ENCODE measurements around the gene APRT.

The APRT gene

GRCh38 chr16:88809676-88810165 lies 2.0 kb downstream of the APRT start:
- Histone ChIP-seq H3K4me1 (ENCODE audit: control insufficient read depth in 5 of 5, insufficient read depth in 5 of 5, low read length in 5 of 5) (peaks cover 6 to 45% (median 37%) of the 10 kb centered on the region in 5 donors), H3K36me3 (ENCODE audit: control insufficient read depth in 5 of 5, insufficient read depth in 5 of 5, low read length in 5 of 5) (peaks cover 0 to 24% (median 15%) of the 10 kb centered on the region in 5 donors), H3K9ac (ENCODE audit: low read length in 5 of 5) (peak overlapping the region in 1 of 5 donors; percentile 60), H3K9me3 (ENCODE audit: control insufficient read depth in 5 of 5, low read length in 5 of 5) (no peaks in the 10 kb centered on the region), H3K4me3 (ENCODE audit: low read depth in 1 of 5, low read length in 5 of 5) (peak overlapping the region in 2 of 5 donors; percentile 74 to 75), H3K27me3 (ENCODE audit: control insufficient read depth in 5 of 5, insufficient read depth in 4 of 5, low read length in 5 of 5) (peaks cover 0 to under 1% (median 0%) of the 10 kb centered on the region in 5 donors), H3K27ac (ENCODE audit: low read depth, low read length) (no peak overlapping the region)

GRCh38 chr16:88809068-88809675 lies 2.6 kb downstream of the APRT start:
- no peaks in the 10 kb centered on the region for H3K9me3 ChIP-seq (ENCODE audit: control insufficient read depth in 5 of 5, low read length in 5 of 5)
- no peak overlapping the region for H3K27ac ChIP-seq (ENCODE audit: low read depth, low read length)
- no peak overlapping the region for H3K4me3 ChIP-seq (ENCODE audit: low read depth in 1 of 5, low read length in 5 of 5)
- H3K4me1 ChIP-seq (ENCODE audit: control insufficient read depth in 5 of 5, insufficient read depth in 5 of 5, low read length in 5 of 5), result peaks cover 6 to 51% (median 43%) of the 10 kb centered on the region in 5 donors
- H3K27me3 ChIP-seq (ENCODE audit: control insufficient read depth in 5 of 5, insufficient read depth in 4 of 5, low read length in 5 of 5), result peaks cover 0 to 4% (median 3%) of the 10 kb centered on the region in 5 donors
- no peak overlapping the region for H3K9ac ChIP-seq (ENCODE audit: low read length in 5 of 5)
- peaks cover 0 to 24% (median 15%) of the 10 kb centered on the region in 5 donors for H3K36me3 ChIP-seq (ENCODE audit: control insufficient read depth in 5 of 5, insufficient read depth in 5 of 5, low read length in 5 of 5)

DNA sequence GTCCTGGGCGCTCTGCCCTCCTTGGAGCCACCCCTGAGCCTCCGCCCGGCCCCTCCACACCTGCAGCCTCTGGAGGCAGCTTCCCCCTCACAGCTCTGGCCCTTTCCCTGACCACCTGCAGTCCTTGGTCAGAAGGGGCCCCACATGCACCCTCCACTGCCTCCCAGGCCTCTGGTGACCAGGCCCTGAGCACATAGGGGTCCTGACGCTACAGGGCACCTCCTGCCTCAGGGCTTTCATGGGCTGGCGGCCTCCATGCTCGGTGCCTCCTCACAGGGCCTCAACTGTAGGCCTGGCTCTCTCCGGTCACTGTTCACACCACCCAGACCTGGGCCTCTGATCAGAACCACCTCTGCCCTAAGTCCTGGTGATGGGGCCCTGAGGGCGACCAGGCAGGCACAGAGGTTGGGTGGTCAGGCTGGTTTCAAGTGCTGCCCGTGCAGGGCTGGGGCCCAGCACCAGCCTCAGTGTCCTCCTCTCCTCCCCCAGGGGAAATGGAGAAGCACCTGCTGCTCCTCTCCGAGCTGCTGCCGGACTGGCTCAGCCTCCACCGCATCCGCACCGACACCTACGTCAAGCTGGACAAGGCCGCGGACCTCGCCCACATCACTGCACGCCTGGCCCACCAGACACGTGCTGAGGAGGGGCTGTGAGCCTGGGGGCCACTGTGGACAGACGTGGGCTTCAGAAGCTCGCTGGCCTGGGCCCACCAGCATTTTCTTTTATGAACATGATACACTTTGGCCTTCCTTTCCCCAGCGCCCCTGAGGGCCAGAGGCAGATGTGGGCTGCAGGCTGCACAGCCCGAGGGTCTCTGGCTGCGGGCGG lies 3.9 kb downstream of the APRT start:
- peaks cover 0 to 4% (median 4%) of the 10 kb centered on the region in 5 donors for H3K27me3 ChIP-seq (ENCODE audit: control insufficient read depth in 5 of 5, insufficient read depth in 4 of 5, low read length in 5 of 5)
- H3K36me3 ChIP-seq (ENCODE audit: control insufficient read depth in 5 of 5, insufficient read depth in 5 of 5, low read length in 5 of 5), result peaks cover 0 to 24% (median 15%) of the 10 kb centered on the region in 5 donors
- no peaks in the 10 kb centered on the region for H3K9me3 ChIP-seq (ENCODE audit: control insufficient read depth in 5 of 5, low read length in 5 of 5)
- peaks cover 6 to 52% (median 41%) of the 10 kb centered on the region in 5 donors for H3K4me1 ChIP-seq (ENCODE audit: control insufficient read depth in 5 of 5, insufficient read depth in 5 of 5, low read length in 5 of 5)
- no peak overlapping the region for H3K9ac ChIP-seq (ENCODE audit: low read length in 5 of 5)
- no peak overlapping the region for H3K27ac ChIP-seq (ENCODE audit: low read depth, low read length)
- no peak overlapping the region for H3K4me3 ChIP-seq (ENCODE audit: low read depth in 1 of 5, low read length in 5 of 5)

GRCh38 chr16:88807142-88807625 lies 4.5 kb downstream of the APRT start:
- Histone ChIP-seq H3K36me3 (ENCODE audit: control insufficient read depth in 5 of 5, insufficient read depth in 5 of 5, low read length in 5 of 5) (peaks cover 0 to 24% (median 15%) of the 10 kb centered on the region in 5 donors), H3K4me3 (ENCODE audit: low read depth in 1 of 5, low read length in 5 of 5) (no peak overlapping the region), H3K27ac (ENCODE audit: low read depth, low read length) (no peak overlapping the region), H3K4me1 (ENCODE audit: control insufficient read depth in 5 of 5, insufficient read depth in 5 of 5, low read length in 5 of 5) (peaks cover 6 to 52% (median 42%) of the 10 kb centered on the region in 5 donors), H3K9me3 (ENCODE audit: control insufficient read depth in 5 of 5, low read length in 5 of 5) (no peaks in the 10 kb centered on the region), H3K9ac (ENCODE audit: low read length in 5 of 5) (no peak overlapping the region), H3K27me3 (ENCODE audit: control insufficient read depth in 5 of 5, insufficient read depth in 4 of 5, low read length in 5 of 5) (peaks cover 0 to 4% (median 4%) of the 10 kb centered on the region in 5 donors)

GRCh38 chr16:88806491-88807111 lies 5.1 kb downstream of the APRT start:
- Histone ChIP-seq H3K27ac (ENCODE audit: low read depth, low read length) (no peak overlapping the region), H3K9me3 (ENCODE audit: control insufficient read depth in 5 of 5, low read length in 5 of 5) (no peaks in the 10 kb centered on the region), H3K27me3 (ENCODE audit: control insufficient read depth in 5 of 5, insufficient read depth in 4 of 5, low read length in 5 of 5) (peaks cover 0 to 4% (median 4%) of the 10 kb centered on the region in 5 donors)

DNA sequence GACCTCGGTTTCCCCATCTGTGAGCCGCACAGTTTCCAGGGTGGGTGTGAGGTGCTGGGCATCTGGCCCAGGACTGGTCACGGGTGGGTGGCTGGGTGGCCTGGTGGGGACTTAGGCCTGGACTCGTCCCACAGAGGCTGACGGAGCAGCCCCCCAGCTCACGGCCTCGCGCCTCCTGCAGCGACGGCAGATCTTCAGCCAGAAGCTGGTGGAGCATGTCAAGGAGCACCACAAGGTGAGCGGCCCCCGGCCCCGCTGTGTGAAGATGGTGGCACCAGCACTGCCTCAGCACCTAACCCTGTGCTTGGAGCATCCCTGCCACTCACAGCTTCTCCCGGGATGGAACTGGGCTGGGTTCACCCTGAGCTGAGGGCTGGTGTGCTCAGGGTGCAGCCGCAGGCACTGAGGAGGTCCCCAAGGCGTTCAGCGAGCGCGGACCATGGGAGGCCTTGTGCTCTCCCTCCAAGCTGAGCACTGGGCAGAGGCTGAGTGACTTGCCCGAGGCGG lies 5.8 kb downstream of the APRT start:
- H3K27me3 ChIP-seq (ENCODE audit: control insufficient read depth in 5 of 5, insufficient read depth in 4 of 5, low read length in 5 of 5), result peaks cover 0 to 4% (median 4%) of the 10 kb centered on the region in 5 donors
- peaks cover 0 to 24% (median 15%) of the 10 kb centered on the region in 5 donors for H3K36me3 ChIP-seq (ENCODE audit: control insufficient read depth in 5 of 5, insufficient read depth in 5 of 5, low read length in 5 of 5)
- H3K27ac ChIP-seq (ENCODE audit: low read depth, low read length), result no peak overlapping the region
- H3K9ac ChIP-seq (ENCODE audit: low read length in 5 of 5), result no peak overlapping the region
- peaks cover 6 to 46% (median 33%) of the 10 kb centered on the region in 5 donors for H3K4me1 ChIP-seq (ENCODE audit: control insufficient read depth in 5 of 5, insufficient read depth in 5 of 5, low read length in 5 of 5)
- no peaks in the 10 kb centered on the region for H3K9me3 ChIP-seq (ENCODE audit: control insufficient read depth in 5 of 5, low read length in 5 of 5)
- no peak overlapping the region for H3K4me3 ChIP-seq (ENCODE audit: low read depth in 1 of 5, low read length in 5 of 5)

More at GRCh38 chr16:88806491-88807111, 5.1 kb downstream of the APRT start:
- Histone ChIP-seq H3K4me3 (ENCODE audit: low read depth in 1 of 5, low read length in 5 of 5) (no peak overlapping the region), H3K9ac (ENCODE audit: low read length in 5 of 5) (no peak overlapping the region), H3K36me3 (ENCODE audit: control insufficient read depth in 5 of 5, insufficient read depth in 5 of 5, low read length in 5 of 5) (peaks cover 0 to 24% (median 15%) of the 10 kb centered on the region in 5 donors), H3K4me1 (ENCODE audit: control insufficient read depth in 5 of 5, insufficient read depth in 5 of 5, low read length in 5 of 5) (peaks cover 6 to 53% (median 40%) of the 10 kb centered on the region in 5 donors)

DNA sequence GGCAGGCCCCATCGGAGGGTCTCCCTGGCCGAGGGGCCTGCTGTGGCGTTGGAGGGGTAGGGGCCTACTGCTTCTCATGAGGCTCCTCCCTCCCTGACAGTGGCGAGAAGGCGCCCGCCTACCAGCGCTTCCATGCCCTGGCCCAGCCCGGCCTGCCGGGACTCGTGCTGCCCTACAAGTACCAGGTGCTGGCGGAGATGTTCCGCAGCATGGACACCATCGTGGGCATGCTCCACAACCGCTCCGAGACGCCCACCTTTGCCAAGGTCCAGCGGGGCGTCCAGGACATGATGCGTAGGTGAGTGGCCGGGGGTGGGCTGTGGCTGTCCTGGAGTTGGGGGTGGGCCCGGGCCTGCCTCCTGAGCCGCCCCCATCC lies 6.4 kb downstream of the APRT start:
- H3K4me3 ChIP-seq (ENCODE audit: low read depth in 1 of 5, low read length in 5 of 5), result no peak overlapping the region
- peaks cover under 1 to 40% (median 27%) of the 10 kb centered on the region in 5 donors for H3K4me1 ChIP-seq (ENCODE audit: control insufficient read depth in 5 of 5, insufficient read depth in 5 of 5, low read length in 5 of 5)
- H3K27ac ChIP-seq (ENCODE audit: low read depth, low read length), result no peak overlapping the region
- H3K27me3 ChIP-seq (ENCODE audit: control insufficient read depth in 5 of 5, insufficient read depth in 4 of 5, low read length in 5 of 5), result peaks cover 0 to 4% (median 4%) of the 10 kb centered on the region in 5 donors
- no peak overlapping the region for H3K9ac ChIP-seq (ENCODE audit: low read length in 5 of 5)
- no peaks in the 10 kb centered on the region for H3K9me3 ChIP-seq (ENCODE audit: control insufficient read depth in 5 of 5, low read length in 5 of 5)
- peaks cover 0 to 24% (median 15%) of the 10 kb centered on the region in 5 donors for H3K36me3 ChIP-seq (ENCODE audit: control insufficient read depth in 5 of 5, insufficient read depth in 5 of 5, low read length in 5 of 5)

DNA sequence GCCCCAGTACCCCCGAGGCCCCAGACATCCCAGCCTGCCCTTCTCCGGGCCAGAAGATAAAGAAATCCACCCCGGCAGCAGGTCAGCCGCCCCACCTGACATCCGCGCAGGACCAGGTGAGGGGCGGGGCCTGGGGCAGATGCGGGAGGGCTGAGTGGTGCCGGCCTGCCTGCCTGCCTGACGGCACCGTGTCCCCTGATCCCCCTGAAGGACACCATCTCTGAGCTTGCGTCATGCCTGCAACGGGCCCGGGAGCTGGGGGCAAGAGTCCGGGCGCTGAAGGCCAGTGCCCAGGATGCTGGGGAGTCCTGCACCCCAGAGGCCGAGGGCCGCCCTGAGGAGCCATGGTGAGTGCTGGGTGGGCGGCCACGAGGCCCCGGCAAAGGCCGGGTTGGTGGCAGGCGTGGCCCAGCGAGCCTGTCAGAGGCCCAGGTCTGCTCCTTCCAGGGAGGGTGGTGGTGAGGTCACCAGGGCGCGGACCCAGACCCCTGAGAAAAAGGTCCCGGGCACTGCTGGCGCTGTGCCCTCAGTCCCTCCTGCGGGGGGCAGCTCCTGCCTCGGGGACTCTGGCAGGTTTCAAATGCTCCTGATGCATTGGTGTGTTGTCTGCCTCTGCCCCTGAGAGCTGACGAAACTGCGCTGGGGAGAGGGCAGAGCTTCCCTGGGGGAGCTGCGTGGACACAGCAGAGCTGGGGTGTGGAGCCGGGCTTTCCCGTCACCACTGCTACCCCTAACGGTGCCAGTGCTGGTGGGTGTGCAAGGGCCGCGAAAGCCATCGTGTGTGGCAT lies 7.0 kb downstream of the APRT start:
- no peak overlapping the region for H3K4me3 ChIP-seq (ENCODE audit: low read depth in 1 of 5, low read length in 5 of 5)
- H3K9me3 ChIP-seq (ENCODE audit: control insufficient read depth in 5 of 5, low read length in 5 of 5), result no peaks in the 10 kb centered on the region
- peaks cover 0 to 19% (median 15%) of the 10 kb centered on the region in 5 donors for H3K36me3 ChIP-seq (ENCODE audit: control insufficient read depth in 5 of 5, insufficient read depth in 5 of 5, low read length in 5 of 5)
- peaks cover 0 to 4% (median 4%) of the 10 kb centered on the region in 5 donors for H3K27me3 ChIP-seq (ENCODE audit: control insufficient read depth in 5 of 5, insufficient read depth in 4 of 5, low read length in 5 of 5)
- H3K9ac ChIP-seq (ENCODE audit: low read length in 5 of 5), result no peak overlapping the region
- no peak overlapping the region for H3K27ac ChIP-seq (ENCODE audit: low read depth, low read length)
- H3K4me1 ChIP-seq (ENCODE audit: control insufficient read depth in 5 of 5, insufficient read depth in 5 of 5, low read length in 5 of 5), result peaks cover 0 to 34% (median 21%) of the 10 kb centered on the region in 5 donors

- H3K4me3 ChIP-seq (ENCODE audit: low read depth in 1 of 5, low read length in 5 of 5), result no peak overlapping the region
- no peak overlapping the region for H3K27ac ChIP-seq (ENCODE audit: low read depth, low read length)
- H3K27me3 ChIP-seq (ENCODE audit: control insufficient read depth in 5 of 5, insufficient read depth in 4 of 5, low read length in 5 of 5), result peaks cover 0 to 4% (median 4%) of the 10 kb centered on the region in 5 donors
- H3K9me3 ChIP-seq (ENCODE audit: control insufficient read depth in 5 of 5, low read length in 5 of 5), result no peaks in the 10 kb centered on the region
- peaks cover 0 to 28% (median 15%) of the 10 kb centered on the region in 5 donors for H3K4me1 ChIP-seq (ENCODE audit: control insufficient read depth in 5 of 5, insufficient read depth in 5 of 5, low read length in 5 of 5)
- H3K9ac ChIP-seq (ENCODE audit: low read length in 5 of 5), result no peak overlapping the region
- peaks cover 0 to 14% (median 10%) of the 10 kb centered on the region in 5 donors for H3K36me3 ChIP-seq (ENCODE audit: control insufficient read depth in 5 of 5, insufficient read depth in 5 of 5, low read length in 5 of 5)
Observed at GRCh38 chr16:88804173-88804551, 7.6 kb downstream of the APRT start.

Data from subcutaneous abdominal adipose tissue (tissue), 5 donors.